AG04449 (cell line): ENCODE results near the gene ZBTB42.

Experiments
- CTCF ChIA-PET: fragments of 350-600 bp; formaldehyde crosslinking; extraction: SDS; loops from one replicate; lab custom pipeline; 2021; ENCODE audit warnings: antibody characterized with exemption; lab: Yijun Ruan, JAX
- POLR2A ChIA-PET: fragments of 400-600, 350-600 bp; formaldehyde crosslinking; extraction: SDS; loops from one replicate; lab custom pipeline; 2020; ENCODE audit warnings: antibody characterized with exemption, inconsistent platforms; lab: Yijun Ruan, JAX
- DNase-seq: peaks from one replicate; pipeline ENCODE4 v3.0.0-alpha.2; 2010; ENCODE audit warnings: low read depth, low spot score
- H3K4me3 ChIP-seq: 2 replicates; pipeline ENCODE4 v1.5.1; 2011; ENCODE audit warnings: low read depth, mild to moderate bottlenecking, control low read depth, low read length
- CTCF ChIP-seq: IDR thresholded peaks from one replicate; pipeline ENCODE4 v1.5.1; 2011; ENCODE audit warnings: mild to moderate bottlenecking, moderate library complexity, low read length, control low read depth, inconsistent platforms; ENCODE audit not compliant: insufficient read depth; ENCODE audit errors: missing control alignments

Gene ZBTB42

GRCh38 chr14:104794993-104795780 lies 5.7 kb upstream of the ZBTB42 start, which contains the start of gene AKT1:
TSS of gene AKT1 (minus strand) at chr14:104795748. CDS start at chr14:104792643, 3,105 bp downstream.
- DNase-seq = no peak
- POLR2A ChIA-PET = interaction anchor here (1.1 kb wide), 1 partner anchor 24 kb away, joined by 3 read pairs; no protein-coding TSS in a partner anchor
- CTCF ChIA-PET = interaction anchor here (0.7 to 7.9 kb wide), 3 partner anchors 25 to 251 kb away, joined by 3 to 52 read pairs (median 8); no protein-coding TSS in a partner anchor

GRCh38 chr14:104795781-104796686 lies 4.9 kb upstream of the ZBTB42 start:
- POLR2A ChIA-PET = no interaction called here
- CTCF ChIA-PET = interaction anchor here (7.9 kb wide), 1 partner anchor 26 kb away, joined by 52 read pairs; no protein-coding TSS in a partner anchor
- peak overlapping the region; percentile 58 for H3K4me3 ChIP-seq
- TF ChIP-seq CTCF = no peak
- DNase-seq = no peak

More at GRCh38 chr14:104794993-104795780, 5.7 kb upstream of the ZBTB42 start, which contains the start of gene AKT1:
- TF ChIP-seq CTCF = no peak
- H3K4me3 ChIP-seq = peak within 1 kb of the TSS; percentile 70

GRCh38 chr14:104796687-104797081 lies 4.2 kb upstream of the ZBTB42 start:
- H3K4me3 ChIP-seq = no peak overlapping the region
- no peak for TF ChIP-seq CTCF
- ChIA-PET POLR2A (no interaction called here), CTCF (interaction anchor here (7.9 kb wide), 1 partner anchor 27 kb away, joined by 52 read pairs; no protein-coding TSS in a partner anchor)
- DNase-seq = no peak

GRCh38 chr14:104797115-104798044 lies 3.5 kb upstream of the ZBTB42 start:
- ChIA-PET CTCF (interaction anchor here (0.9 to 7.9 kb wide), 4 partner anchors 24 to 29 kb away, joined by 4 to 52 read pairs (median 14); no protein-coding TSS in a partner anchor), POLR2A (no interaction called here)
- DNase-seq = no peak
- no peak for TF ChIP-seq CTCF
- no peak overlapping the region for H3K4me3 ChIP-seq

- H3K4me3 ChIP-seq = no peak overlapping the region
- CTCF ChIA-PET = interaction anchor here (0.9 to 5.0 kb wide), 4 partner anchors 13 to 31 kb away, joined by 4 to 18 read pairs (median 7); no protein-coding TSS in a partner anchor
- no peak for DNase-seq
- POLR2A ChIA-PET = no interaction called here
- TF ChIP-seq CTCF = no peak
Observed at GRCh38 chr14:104798300-104799243, 2.3 kb upstream of the ZBTB42 start.
